PFSK-1 (cell line): ENCODE data around the gene INPP5D. TPM values are rescaled to one million over a fixed set of nuclear protein-coding genes. Genes with fewer than 3 reads are reported as not detected.

Source experiments
- FOXP2 ChIP-seq: optimal IDR thresholded peaks from 2 replicates; pipeline ENCODE3; 2011; ENCODE audit warnings: borderline replicate concordance, control low read depth, inconsistent platforms; ENCODE audit not compliant: insufficient read depth; ENCODE audit errors: extremely low read length, extremely low read depth
- POLR2AphosphoS5 ChIP-seq: IDR thresholded peaks from 2 replicates; pipeline ENCODE4 v1.6.1; 2012; ENCODE audit warnings: low read depth, mild to moderate bottlenecking, control low read depth, low read length, moderate library complexity
- REST ChIP-seq, 2 experiments: IDR thresholded peaks; 2 replicates each; pipeline versions ENCODE4 v1.6.1 to v1.8.0; 2011 to 2012; ENCODE audit warnings: low read depth in 2 of 2, low read length in 2 of 2, control low read depth in 1 of 2, inconsistent platforms in 1 of 2, mild to moderate bottlenecking in 1 of 2, moderate library complexity in 1 of 2; ENCODE audit not compliant: insufficient read depth in 1 of 2
- SIN3A ChIP-seq: IDR thresholded peaks from 2 replicates; pipeline ENCODE4 v1.6.1; 2012; ENCODE audit warnings: mild to moderate bottlenecking, low read length, moderate library complexity, borderline replicate concordance; ENCODE audit not compliant: insufficient read depth
- TAF1 ChIP-seq: IDR thresholded peaks from 2 replicates; pipeline ENCODE4 v1.6.1; 2012; ENCODE audit warnings: low read length, control low read depth, borderline replicate concordance; ENCODE audit not compliant: insufficient read depth
- polyA plus RNA-seq: library from polyadenylated mRNA; unstranded; fragments of >200 nt; gene quantifications from one replicate; pipeline ENCODE4 v1.2.1, GENCODE V29; 2012; ENCODE audit warnings: low read depth, missing spikeins; ENCODE audit not compliant: insufficient read length

INPP5D gene
- 10.8 TPM for polyA plus RNA-seq

GRCh38 chr2:233059797-233060500 lies at the start of gene INPP5D:
Gene INPP5D (plus strand): TSS chr2:233060342. CDS start chr2:233060479, 137 bp downstream.
- peak; percentile 31; the same call in 1 of the 2 replicates for TF ChIP-seq POLR2AphosphoS5
- TF ChIP-seq TAF1: no peak
- TF ChIP-seq SIN3A: no peak

DNA sequence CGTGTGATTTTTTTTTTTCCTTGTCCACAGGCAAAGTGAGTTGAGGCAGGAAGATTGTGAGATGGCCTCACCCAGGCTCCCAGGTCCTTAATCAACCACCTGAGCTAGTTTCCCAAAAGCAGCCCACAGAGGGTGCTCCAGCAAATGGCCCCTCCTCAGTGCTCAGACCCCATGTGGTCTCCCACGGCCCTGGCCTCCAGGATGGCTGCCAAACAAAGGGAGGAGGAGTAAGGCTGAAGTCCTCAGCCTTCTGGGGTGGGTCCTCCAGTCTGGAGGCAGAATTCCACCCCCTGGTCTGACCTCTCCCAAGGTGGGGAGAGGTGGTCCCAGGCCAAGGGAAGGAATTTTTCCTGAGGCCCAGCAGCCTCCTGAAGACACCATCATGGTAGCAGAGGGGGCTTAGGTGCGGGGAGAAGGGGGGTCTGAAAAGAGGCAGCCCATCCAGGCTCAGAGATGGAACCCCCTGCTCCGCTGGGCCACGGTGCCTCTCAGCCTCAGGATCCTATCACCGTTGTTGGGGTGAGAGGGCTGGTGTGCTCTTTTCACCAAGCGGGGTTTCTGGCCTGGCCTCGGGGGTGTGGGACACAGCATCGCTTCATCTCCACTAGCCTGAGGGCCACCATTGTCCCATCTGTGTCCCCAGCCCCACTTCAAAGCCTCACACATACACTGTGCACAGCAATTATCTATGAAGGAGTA lies 49.4 kb upstream of the INPP5D start:
- no peak for TF ChIP-seq FOXP2
- TF ChIP-seq SIN3A: no peak
- no peak for TF ChIP-seq TAF1
- TF ChIP-seq POLR2AphosphoS5: no peak
- no peak for TF ChIP-seq REST (IDR thresholded peaks at IDR 0.05; ENCODE audit: insufficient read depth in 1 of 2, low read depth in 2 of 2, low read length in 2 of 2)

DNA sequence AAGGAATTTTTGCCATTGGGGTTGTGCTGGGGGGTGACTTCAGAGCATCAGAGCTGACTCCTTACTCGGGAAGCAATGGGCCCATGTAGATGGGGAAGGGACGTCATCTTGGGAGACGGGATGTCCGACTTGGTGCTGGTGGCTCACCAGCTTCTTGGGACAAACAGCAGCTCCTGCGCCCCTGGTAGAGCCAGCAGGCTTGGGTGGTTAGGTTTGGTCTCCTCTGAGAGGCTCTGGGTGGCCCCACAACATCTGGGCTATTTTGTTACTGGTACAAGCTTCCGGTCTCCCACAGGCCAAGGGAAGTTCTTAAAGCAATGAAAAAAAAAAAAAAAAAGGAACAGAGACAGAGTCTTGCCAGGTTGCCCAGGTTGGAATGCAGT lies 48.9 kb upstream of the INPP5D start:
- TF ChIP-seq FOXP2 (no peak), TAF1 (no peak), POLR2AphosphoS5 (no peak), SIN3A (no peak), REST (IDR thresholded peaks at IDR 0.05; ENCODE audit: insufficient read depth in 1 of 2, low read depth in 2 of 2, low read length in 2 of 2) (no peak)

GRCh38 chr2:233011702-233012131 lies 48.4 kb upstream of the INPP5D start:
- TF ChIP-seq REST (IDR thresholded peaks at IDR 0.05; ENCODE audit: insufficient read depth in 1 of 2, low read depth in 2 of 2, low read length in 2 of 2): no peak
- no peak for TF ChIP-seq FOXP2
- TF ChIP-seq TAF1: no peak
- no peak for TF ChIP-seq POLR2AphosphoS5
- no peak for TF ChIP-seq SIN3A

DNA sequence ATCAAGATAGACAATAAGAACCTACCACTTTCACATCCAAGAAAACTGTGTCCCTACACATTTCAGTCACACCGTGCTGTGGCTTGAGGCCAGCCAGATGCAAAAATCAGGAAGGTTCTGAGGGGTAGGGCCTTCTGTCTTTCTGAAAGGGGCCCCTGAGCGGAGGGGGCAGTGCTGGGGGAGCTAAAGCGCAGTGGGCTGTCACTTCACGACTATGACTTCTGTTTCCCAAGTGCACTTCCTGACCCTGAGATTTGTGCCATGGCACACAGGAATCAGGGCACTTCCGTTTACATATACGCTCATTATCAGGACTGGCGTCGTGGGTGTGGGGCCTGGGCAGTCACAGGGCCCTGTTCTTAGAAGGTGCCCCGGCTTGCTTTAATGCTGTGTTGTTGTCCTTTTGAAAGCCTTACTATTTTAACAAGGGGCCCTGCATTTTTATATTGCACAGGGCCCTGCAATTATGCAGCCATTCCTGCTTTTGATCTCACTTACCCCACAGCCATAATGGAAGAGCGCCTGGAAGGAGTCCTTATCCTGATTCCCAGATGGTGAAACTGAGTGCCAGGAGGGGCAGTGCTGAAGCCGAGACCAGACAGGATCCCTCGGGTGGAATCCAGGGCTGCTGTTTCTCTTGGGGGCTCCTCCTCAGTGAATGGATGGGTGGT lies 47.7 kb upstream of the INPP5D start:
- no peak for TF ChIP-seq REST (IDR thresholded peaks at IDR 0.05; ENCODE audit: insufficient read depth in 1 of 2, low read depth in 2 of 2, low read length in 2 of 2)
- TF ChIP-seq FOXP2: no peak
- no peak for TF ChIP-seq SIN3A
- no peak for TF ChIP-seq TAF1
- TF ChIP-seq POLR2AphosphoS5: no peak
